Tibial artery (tissue), 4 donors: ENCODE data around the gene PATJ.
"Not testable (repeated sequence)": the region's sequence is repeated elsewhere in the genome, so short reads cannot be mapped to it uniquely, and the experiment has no call there.

Experiments used
- DNase-seq, 2 donors: peaks; one replicate each; pipeline ENCODE4 v3.0.0-alpha.2; 2019
- H3K27ac ChIP-seq, 2 donors: fragments of 200-600 bp; sonication (generic) in 1 of 2; 1 replicate in 1 of 2; 2 replicates in 1 of 2; pipeline ENCODE4 v1.5.1; 2018 to 2019; ENCODE audit warnings: mild to moderate bottlenecking in 1 of 2
- H3K27me3 ChIP-seq, 2 donors: fragments of 200-600 bp; sonication (generic) in 1 of 2; one replicate each; pipeline versions ENCODE4 v1.5.1 to v1.6.0; 2016 to 2019
- H3K36me3 ChIP-seq, 3 donors: fragments of 200-600 bp; sonication (generic) in 2 of 3; one replicate each; pipeline ENCODE4 v1.5.1; 2016 to 2019; ENCODE audit warnings: mild to moderate bottlenecking in 2 of 3
- H3K4me1 ChIP-seq, 4 donors: fragments of 200-600 bp; sonication (generic) in 2 of 4; 1 replicate in 3 of 4; 2 replicates in 1 of 4; pipeline ENCODE4 v1.5.1; 2016 to 2019
- H3K4me3 ChIP-seq, 2 donors: fragments of 200-600 bp; sonication (generic) in 1 of 2; 1 replicate in 1 of 2; 2 replicates in 1 of 2; pipeline ENCODE4 v1.5.1; 2018 to 2019; ENCODE audit warnings: mild to moderate bottlenecking in 2 of 2
- H3K9me3 ChIP-seq, 3 donors: fragments of 200-600 bp; sonication (generic) in 1 of 3; one replicate each; pipeline ENCODE4 v1.5.1; 2016 to 2019
- CTCF ChIP-seq, 2 experiments: fragments of 200-600 bp in 1 of 2; fragments of 450-650 bp in 1 of 2; IDR thresholded peaks; one replicate each; pipeline ENCODE4 v1.5.1; 2017 to 2019; ENCODE audit warnings: antibody characterized with exemption in 2 of 2, mild to moderate bottlenecking in 1 of 2, moderate library complexity in 1 of 2
- intact Hi-C: fragments of 100-400 bp; cut with DNase I; formaldehyde crosslinking; loops from one replicate; pipeline ENCODE4 v1.15.0; 2023; ENCODE audit warnings: low total_unique reads

The PATJ gene

GRCh38 chr1:61781151-61781550 is 38.9 kb downstream of the PATJ start:
- Histone ChIP-seq H3K4me1 (no peaks in the 10 kb centered on the region), H3K9me3 (no peaks in the 10 kb centered on the region), H3K4me3 (no peak overlapping the region), H3K36me3 (peaks cover 0 to 36% (median 0%) of the 10 kb centered on the region in 3 donors), H3K27me3 (no peaks in the 10 kb centered on the region), H3K27ac (no peak overlapping the region)
- DNase-seq, result no peak
- intact Hi-C loops, result no loop called here
- no peak for TF ChIP-seq CTCF (IDR thresholded peaks at IDR 0.05)

GRCh38 chr1:61782771-61783170 is 40.5 kb downstream of the PATJ start:
- DNase-seq, result no peak
- no peak overlapping the region for H3K4me3 ChIP-seq
- no peaks in the 10 kb centered on the region for H3K9me3 ChIP-seq
- no peaks in the 10 kb centered on the region for H3K27me3 ChIP-seq
- no peaks in the 10 kb centered on the region for H3K4me1 ChIP-seq
- no peak overlapping the region for H3K27ac ChIP-seq
- intact Hi-C loops, result no loop called here
- TF ChIP-seq CTCF (IDR thresholded peaks at IDR 0.05), result no peak
- peaks cover 0 to 29% (median 3%) of the 10 kb centered on the region in 3 donors for H3K36me3 ChIP-seq

- DNase-seq, result no peak
- TF ChIP-seq CTCF (IDR thresholded peaks at IDR 0.05), result no peak
- intact Hi-C loops, result no loop called here
These were observed 42.4 kb downstream of the PATJ start for GRCh38 chr1:61784726-61785125.

GRCh38 chr1:61790837-61791236 is 48.6 kb downstream of the PATJ start:
- Histone ChIP-seq H3K9me3 (no peaks in the 10 kb centered on the region), H3K4me1 (no peaks in the 10 kb centered on the region), H3K27ac (no peak overlapping the region), H3K4me3 (no peak overlapping the region), H3K36me3 (peaks cover 5 to 49% (median 18%) of the 10 kb centered on the region in 3 donors), H3K27me3 (no peaks in the 10 kb centered on the region)
- no peak for DNase-seq
- intact Hi-C loops, result no loop called here
- TF ChIP-seq CTCF (IDR thresholded peaks at IDR 0.05), result no peak

More at GRCh38 chr1:61784726-61785125, 42.4 kb downstream of the PATJ start:
- H3K4me1 ChIP-seq, result no peaks in the 10 kb centered on the region
- no peak overlapping the region for H3K27ac ChIP-seq
- no peaks in the 10 kb centered on the region for H3K9me3 ChIP-seq
- no peak overlapping the region for H3K4me3 ChIP-seq
- peaks cover 5 to 35% (median 14%) of the 10 kb centered on the region in 3 donors for H3K36me3 ChIP-seq
- H3K27me3 ChIP-seq, result no peaks in the 10 kb centered on the region

GRCh38 chr1:61797045-61797755 is 54.9 kb downstream of the PATJ start:
- H3K27me3 ChIP-seq, result no peaks in the 10 kb centered on the region
- no peaks in the 10 kb centered on the region for H3K4me1 ChIP-seq
- DNase-seq, result no peak
- no peaks in the 10 kb centered on the region for H3K9me3 ChIP-seq
- no peak overlapping the region for H3K27ac ChIP-seq
- TF ChIP-seq CTCF (IDR thresholded peaks at IDR 0.05), result no peak
- intact Hi-C loops, result no loop called here
- no peak overlapping the region for H3K4me3 ChIP-seq
- H3K36me3 ChIP-seq, result peaks cover 39 to 62% (median 45%) of the 10 kb centered on the region in 3 donors

- H3K4me3 ChIP-seq, H3K27ac ChIP-seq, DNase-seq, H3K27me3 ChIP-seq, H3K9me3 ChIP-seq, intact Hi-C loops, H3K4me1 ChIP-seq: not testable (repeated sequence)
- peaks cover 38 to 71% (median 46%) of the 10 kb centered on the region in 3 donors for H3K36me3 ChIP-seq
These were observed 58.8 kb downstream of the PATJ start for GRCh38 chr1:61801047-61801446.
